Measurements from ENCODE around the gene DUSP22.

DUSP22 gene

DNA sequence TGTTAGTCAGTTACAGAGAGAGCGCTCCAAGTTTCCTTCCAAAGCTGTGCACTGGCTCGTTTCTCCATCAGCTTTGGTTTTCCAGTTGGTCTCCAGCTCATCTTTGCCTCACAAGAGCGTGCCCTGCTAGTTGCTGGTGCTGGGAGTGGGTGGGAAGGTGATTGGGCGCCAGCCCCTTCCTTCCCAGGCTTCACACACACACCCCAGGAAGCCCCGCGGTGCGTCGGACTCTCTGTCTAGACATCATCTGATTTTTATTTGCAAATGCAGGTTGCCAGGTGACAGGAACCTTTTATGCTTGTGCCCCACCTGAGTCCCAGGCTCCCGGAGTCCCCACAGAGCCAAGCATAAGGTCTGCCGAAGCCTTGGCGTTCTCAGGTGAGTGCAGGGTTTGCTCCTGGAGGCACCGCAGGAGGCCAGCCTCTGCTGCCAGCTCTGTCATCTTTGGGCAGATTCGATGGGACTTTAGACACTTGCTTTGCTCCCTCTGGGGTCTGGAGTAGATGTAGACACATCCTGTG, 106.3 kb downstream of the DUSP22 start:
- no peak for DNase-seq

DNA sequence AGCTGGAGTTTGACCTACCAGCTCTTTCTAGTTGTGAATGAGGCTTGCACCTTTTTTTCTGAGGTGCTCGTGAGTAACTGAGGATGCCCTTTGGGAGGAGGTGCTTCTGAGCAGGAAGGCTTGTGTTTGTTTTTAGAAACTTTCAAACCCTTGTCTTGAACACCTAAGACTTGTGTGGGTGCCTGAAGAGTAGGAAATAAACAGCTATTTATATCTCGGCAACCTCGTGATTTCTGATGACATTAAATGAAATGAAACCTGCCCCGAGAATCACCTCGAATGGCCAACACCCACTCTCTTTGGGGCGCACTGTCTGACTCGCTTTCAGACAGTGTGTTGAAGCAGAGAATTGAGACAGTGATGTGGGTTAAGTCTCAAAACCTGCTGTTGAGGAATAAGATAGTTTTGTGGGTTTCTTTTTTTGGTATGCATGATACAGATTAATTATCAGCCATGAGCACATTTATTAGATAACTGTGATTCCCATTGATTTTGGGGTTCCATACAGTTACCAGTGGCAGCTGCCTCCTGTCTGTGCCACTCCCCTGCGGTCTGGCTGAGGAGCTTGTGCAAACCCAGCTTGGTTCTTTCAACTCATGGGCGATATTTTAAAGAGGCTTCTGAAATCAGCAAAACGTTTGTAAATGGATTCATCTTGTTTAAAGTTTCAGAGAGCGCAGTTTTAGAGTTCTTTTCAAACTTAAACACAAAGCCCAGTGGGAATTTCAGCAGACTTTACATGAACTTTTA, 107.7 kb downstream of the DUSP22 start:
- DNase-seq, result no peak

DNA sequence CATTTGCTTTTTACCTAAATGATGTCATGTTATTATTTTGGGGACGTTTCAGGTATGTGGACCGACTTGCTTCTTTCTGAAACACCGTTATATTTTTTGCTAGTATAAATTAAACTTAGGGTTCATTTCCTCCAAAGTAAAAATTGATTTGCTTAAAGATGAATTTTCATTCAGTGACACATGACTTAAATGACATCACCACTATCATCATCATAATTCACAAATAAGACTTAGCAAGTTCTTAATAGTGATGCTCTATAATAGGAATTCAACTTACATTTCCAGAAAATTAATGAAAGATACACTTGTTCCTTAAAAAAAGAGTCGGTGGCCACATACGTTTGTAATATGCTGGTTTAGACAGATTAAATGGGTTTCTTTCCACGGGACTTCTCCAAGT, 108.5 kb downstream of the DUSP22 start:
- no peak for DNase-seq
